ENCODE data around the gene IDS. TPM values are rescaled to one million over a fixed set of nuclear protein-coding genes. Genes with fewer than 3 reads are reported as not detected.
A peak's percentile ranks its signal among the peaks of the same experiment; 100 is the strongest.

IDS gene
- total and polyA plus RNA-seq, 8 donors = 30.1 to 120 (median 37.7) TPM

- Histone ChIP-seq H3K4me1 (no peaks in the 10 kb centered on the region), H3K27ac (no peak overlapping the region), H3K27me3 (no peaks in the 10 kb centered on the region), H3K9me3 (no peaks in the 10 kb centered on the region), H3K36me3 (peaks cover 0 to 74% of the 10 kb centered on the region in 2 donors), H3K4me3 (no peak overlapping the region)
- TF ChIP-seq CTCF (IDR thresholded peaks at IDR 0.05) = no peak
- DNase-seq = no peak
- intact Hi-C loops (cut with DNase I) = no loop called here
- no peak for ATAC-seq
These were observed 5.3 kb downstream of the IDS start for GRCh38 chrX:149499766-149500165.

GRCh38 chrX:149498767-149499166, 6.3 kb downstream of the IDS start:
- no peak for ATAC-seq
- no peaks in the 10 kb centered on the region for H3K27me3 ChIP-seq
- H3K27ac ChIP-seq = no peak overlapping the region
- no peak overlapping the region for H3K4me3 ChIP-seq
- no peak for TF ChIP-seq CTCF (IDR thresholded peaks at IDR 0.05)
- DNase-seq = no peak
- H3K4me1 ChIP-seq = no peaks in the 10 kb centered on the region
- H3K9me3 ChIP-seq = no peaks in the 10 kb centered on the region
- H3K36me3 ChIP-seq = peaks cover 0 to 84% of the 10 kb centered on the region in 2 donors
- intact Hi-C loops (cut with DNase I) = no loop called here

- TF ChIP-seq CTCF (IDR thresholded peaks at IDR 0.05) = no peak
- DNase-seq (no peak), ATAC-seq (no peak)
- Histone ChIP-seq H3K9me3 (no peaks in the 10 kb centered on the region), H3K4me3 (no peak overlapping the region), H3K4me1 (no peaks in the 10 kb centered on the region), H3K36me3 (peaks cover 0 to 96% of the 10 kb centered on the region in 2 donors), H3K27me3 (no peaks in the 10 kb centered on the region), H3K27ac (no peak overlapping the region)
- intact Hi-C loops (cut with DNase I) = no loop called here
These were observed 7.5 kb downstream of the IDS start for GRCh38 chrX:149497626-149498025.

- H3K4me3 ChIP-seq = no peak overlapping the region
- DNase-seq = no peak
- ATAC-seq = no peak
- intact Hi-C loops (cut with DNase I) = no loop called here
- H3K36me3 ChIP-seq = peaks cover 0 to 97% of the 10 kb centered on the region in 2 donors
- H3K27me3 ChIP-seq = no peaks in the 10 kb centered on the region
- no peaks in the 10 kb centered on the region for H3K4me1 ChIP-seq
- H3K27ac ChIP-seq = no peak overlapping the region
- H3K9me3 ChIP-seq = no peaks in the 10 kb centered on the region
- no peak for TF ChIP-seq CTCF (IDR thresholded peaks at IDR 0.05)
These were observed 8.1 kb downstream of the IDS start for GRCh38 chrX:149497054-149497453.

- H3K27ac ChIP-seq = peak overlapping the region; percentile 5 to 8
- intact Hi-C loops (cut with DNase I) = no loop called here
- H3K4me3 ChIP-seq = no peak overlapping the region
- DNase-seq (peak in 1 of 4 donors; percentile 43), ATAC-seq (peak; percentile 73)
- H3K27me3 ChIP-seq = no peaks in the 10 kb centered on the region
- H3K9me3 ChIP-seq = no peaks in the 10 kb centered on the region
- no peaks in the 10 kb centered on the region for H3K4me1 ChIP-seq
- H3K36me3 ChIP-seq = peaks cover 0 to 98% of the 10 kb centered on the region in 2 donors
- TF ChIP-seq CTCF (IDR thresholded peaks at IDR 0.05) = no peak
These were observed 9.5 kb downstream of the IDS start for GRCh38 chrX:149495573-149496071.

Data from left lung (tissue), 10 donors.